Stimulated activated CD4-positive, alpha-beta T cell treated with anti-CD3 and anti-CD28 coated beads, Interleukin-15, amount 100 ng/mL, for 1 hour (primary cell): Measurements from ENCODE around the gene ABLIM3.

ENCODE experiments used
- DNase-seq, 2 donors: peaks; one replicate each; pipeline ENCODE4 v3.0.0-alpha.2; 2020; ENCODE audit warnings: low read depth in 1 of 2, low spot score in 1 of 2

ABLIM3 gene

DNA sequence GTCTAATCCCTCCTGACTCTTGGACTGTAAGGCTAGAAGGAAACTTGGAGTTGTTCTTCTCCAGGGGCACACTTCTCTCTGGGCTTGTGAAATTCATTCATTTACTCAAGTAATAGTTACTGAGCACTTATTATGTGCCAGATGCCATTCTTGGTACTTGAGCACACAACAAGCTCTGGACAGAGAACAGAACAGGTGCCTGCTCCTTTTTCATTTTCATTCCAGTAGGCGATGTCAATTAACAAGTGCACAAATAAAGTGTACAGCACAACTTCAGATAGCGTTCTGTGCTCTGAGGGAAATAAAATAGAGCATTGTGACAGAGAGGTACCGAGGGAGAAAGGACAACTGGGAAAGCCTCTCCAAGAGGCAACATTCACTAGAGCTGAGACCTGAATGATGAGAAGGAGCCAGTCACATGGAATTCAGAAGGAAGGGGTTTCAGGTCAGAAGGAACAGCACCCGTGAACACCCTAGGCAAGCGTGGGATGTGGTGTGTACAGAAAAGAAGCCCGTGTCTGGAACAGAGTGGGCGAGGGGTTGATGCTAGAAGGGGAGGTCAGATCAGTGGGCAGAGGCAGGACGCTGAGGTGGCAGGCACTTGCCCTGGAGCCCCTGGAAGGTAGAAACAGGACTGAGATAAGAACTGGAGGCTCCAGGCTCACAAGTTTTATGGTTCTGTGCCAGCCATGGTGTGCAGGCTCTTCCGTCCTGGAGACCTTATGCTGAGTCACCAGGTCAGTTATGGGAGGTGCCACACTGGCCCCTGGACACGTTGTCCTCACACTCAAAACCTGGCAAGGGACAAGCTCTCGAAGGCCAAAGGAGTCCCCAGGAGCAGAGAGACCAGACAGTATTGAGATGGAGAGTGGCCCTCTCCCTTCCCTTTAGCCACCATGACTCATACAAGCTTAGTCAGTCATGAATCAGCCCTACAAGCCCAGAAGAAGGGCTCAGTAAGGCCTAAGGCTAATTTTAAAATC lies 7.2 kb upstream of the ABLIM3 start:
- DNase-seq = no peak

GRCh38 chr5:149134778-149135500 lies 6.4 kb upstream of the ABLIM3 start:
- DNase-seq = no peak

GRCh38 chr5:149135536-149136201 lies 5.6 kb upstream of the ABLIM3 start:
- no peak for DNase-seq

- no peak for DNase-seq
Observed at GRCh38 chr5:149138182-149138923, 2.9 kb upstream of the ABLIM3 start.

GRCh38 chr5:149140197-149141002 lies 893 bp upstream of the ABLIM3 start:
- DNase-seq = no peak

- DNase-seq = no peak
Observed at GRCh38 chr5:149141957-149142851, 911 bp downstream of the ABLIM3 start.

DNA sequence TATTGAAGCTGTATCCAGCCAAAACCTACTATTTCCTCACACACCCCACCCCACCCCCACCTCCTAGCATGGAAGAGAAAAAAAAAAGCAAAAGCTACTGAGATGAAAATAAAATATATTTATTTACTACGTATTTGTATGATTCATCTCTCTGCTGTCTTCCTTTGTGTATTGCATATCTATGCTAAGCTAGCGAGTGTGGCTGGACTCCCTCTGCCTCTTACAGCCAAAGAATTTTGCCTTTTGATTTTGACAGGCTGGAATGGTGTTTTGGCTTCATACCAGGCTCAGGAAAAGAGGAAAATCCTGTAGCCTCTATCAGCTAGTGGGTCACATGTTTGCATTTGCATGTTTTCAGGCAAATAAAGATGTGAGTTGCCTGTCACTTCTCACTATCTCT lies 2.2 kb downstream of the ABLIM3 start:
- no peak for DNase-seq

DNA sequence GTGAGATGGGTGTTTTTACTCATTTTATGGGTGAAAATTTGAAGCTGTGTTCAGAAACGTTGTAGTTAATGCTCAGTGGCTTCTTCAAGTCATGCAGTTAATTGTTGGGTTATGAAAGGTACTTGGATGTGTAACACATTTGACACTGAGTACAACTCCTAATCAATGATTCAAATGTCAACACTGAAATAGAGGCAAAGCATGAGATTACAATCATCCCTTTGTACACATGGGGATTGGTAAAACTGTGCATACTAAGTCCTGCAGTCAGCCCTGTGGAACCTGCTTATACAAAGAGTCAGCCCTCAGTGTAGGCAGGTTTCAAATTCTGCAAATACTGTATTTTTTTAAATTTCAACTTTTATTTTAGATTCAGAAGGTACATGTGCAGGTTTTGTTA lies 3.3 kb downstream of the ABLIM3 start:
- no peak for DNase-seq

GRCh38 chr5:149145138-149145537 lies 3.8 kb downstream of the ABLIM3 start:
- DNase-seq = no peak

GRCh38 chr5:149147676-149148075 lies 6.4 kb downstream of the ABLIM3 start:
- no peak for DNase-seq

GRCh38 chr5:149149942-149150341 lies 8.6 kb downstream of the ABLIM3 start:
- DNase-seq = no peak

- DNase-seq = no peak
Observed at GRCh38 chr5:149150457-149150856, 9.2 kb downstream of the ABLIM3 start.

DNA sequence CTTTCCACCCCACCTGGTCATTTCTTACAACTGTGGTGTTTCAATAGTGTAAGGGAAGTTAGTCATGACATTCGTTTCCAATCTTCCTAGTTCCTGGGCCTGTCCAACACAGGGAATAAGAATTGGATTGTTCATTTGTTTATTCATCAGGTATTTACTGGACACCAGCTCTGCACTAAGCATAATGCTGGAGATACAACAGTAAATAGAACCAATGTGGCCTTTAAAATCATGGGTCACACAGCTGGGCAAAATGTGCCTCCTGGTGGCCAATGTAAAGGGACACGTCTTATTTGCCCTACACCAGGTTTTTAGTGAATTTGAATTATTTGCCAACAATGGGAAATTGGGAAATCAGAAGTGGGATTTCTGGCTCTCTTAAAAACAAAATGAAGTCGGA lies 10.4 kb downstream of the ABLIM3 start:
- no peak for DNase-seq

- no peak for DNase-seq
Observed at GRCh38 chr5:149152317-149152746, 11.0 kb downstream of the ABLIM3 start.

DNA sequence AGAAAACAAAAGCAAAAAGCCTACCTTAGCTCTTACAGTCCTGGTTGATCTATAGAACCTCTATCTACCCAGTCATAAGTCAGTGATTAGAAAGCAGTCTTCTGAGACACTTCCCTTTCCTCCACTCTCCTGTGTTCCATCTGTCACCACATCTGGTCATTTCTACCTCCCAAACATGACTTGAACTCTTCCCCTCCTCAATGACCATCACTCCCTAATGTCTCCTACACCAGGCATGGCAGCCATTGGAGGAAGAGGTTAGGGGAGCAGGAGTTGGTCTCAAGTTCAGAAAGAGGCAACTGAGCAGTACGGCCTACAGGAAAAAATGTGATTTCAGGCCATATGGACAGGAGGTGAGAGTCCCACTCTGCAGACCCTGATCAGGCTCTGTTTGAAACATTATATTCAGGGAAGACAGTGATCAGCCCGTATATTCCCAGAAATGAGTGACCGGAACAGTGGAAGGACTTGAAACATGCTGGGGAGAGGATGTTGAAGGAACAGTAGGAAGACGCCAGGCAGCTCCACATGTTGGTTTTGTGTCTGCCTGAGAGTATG lies 12.0 kb downstream of the ABLIM3 start:
- no peak for DNase-seq

DNA sequence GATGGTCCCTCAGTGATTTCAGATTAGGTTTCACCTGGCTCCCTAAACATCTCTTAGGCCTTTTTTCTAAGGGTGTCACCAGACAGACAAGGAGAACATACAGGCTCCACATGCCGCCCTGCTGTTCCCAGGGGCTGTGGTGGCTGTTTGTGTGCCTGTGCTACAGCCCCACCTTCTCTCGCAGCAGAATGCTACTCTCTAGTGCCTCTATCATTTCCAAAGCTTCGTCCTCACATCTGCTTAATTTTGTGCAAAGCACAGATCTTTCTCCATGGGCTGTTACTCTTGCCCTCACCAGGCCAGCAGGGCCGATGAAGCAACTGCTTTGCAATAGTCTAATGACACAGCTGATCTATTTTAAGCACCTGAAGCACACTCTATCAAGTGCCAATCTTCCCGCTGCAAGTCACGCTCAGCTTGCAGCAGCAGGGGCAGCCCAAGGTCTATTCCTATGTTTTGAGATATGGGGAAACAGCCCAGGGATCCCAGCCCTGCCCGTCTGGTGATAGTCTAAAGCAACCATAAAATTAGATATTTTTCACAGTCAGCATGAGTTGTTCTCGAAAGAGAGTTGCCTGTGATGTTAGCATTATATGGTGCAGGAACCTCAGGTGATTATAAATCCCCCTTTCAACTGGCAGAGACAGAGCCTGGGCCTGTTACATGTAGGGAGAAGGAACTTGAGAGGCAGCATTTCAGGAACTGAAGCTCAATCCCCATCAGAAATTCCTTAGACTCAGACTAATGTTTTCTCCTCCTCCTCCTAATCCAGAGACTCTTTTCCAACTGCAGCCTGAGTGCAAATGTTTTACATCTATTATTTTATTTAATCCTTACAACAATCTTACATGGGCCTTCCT lies 12.7 kb downstream of the ABLIM3 start:
- no peak for DNase-seq

GRCh38 chr5:149154650-149155049 lies 13.4 kb downstream of the ABLIM3 start:
- no peak for DNase-seq
